SU-DHL-6 (cell line): Measurements from ENCODE around the gene C5AR2.

ENCODE experiments used
- H2AFZ ChIP-seq: fragments of 200-600 bp; sonication (generic); 2 replicates; pipeline ENCODE4 v1.6.1; 2014; ENCODE audit warnings: low read depth, mild to moderate bottlenecking, moderate library complexity, mixed read lengths, antibody characterized with exemption, low read length; ENCODE audit not compliant: severe bottlenecking
- H3F3A ChIP-seq: fragments of 200-600 bp; shearing (Covaris generic); 2 replicates; pipeline ENCODE4 v1.6.0; 2016; ENCODE audit warnings: antibody characterized with exemption, mild to moderate bottlenecking; ENCODE audit not compliant: insufficient read depth
- H3K27ac ChIP-seq: fragments of 200-600 bp; sonication (generic); 2 replicates; pipeline ENCODE4 v1.5.1; 2016; ENCODE audit warnings: low read depth, mild to moderate bottlenecking, low read length, moderate library complexity, mixed read lengths
- H3K27me3 ChIP-seq: fragments of 200-600 bp; sonication (generic), shearing (Covaris generic); 2 replicates; pipeline ENCODE4 v1.6.0; 2014; ENCODE audit warnings: mild to moderate bottlenecking, low read length
- H3K36me3 ChIP-seq: fragments of 200-600 bp; sonication (generic); 2 replicates; pipeline ENCODE4 v1.6.1; 2014; ENCODE audit warnings: mild to moderate bottlenecking, low read length, mixed read lengths
- H3K4me2 ChIP-seq: fragments of 300-600, 200-600 bp; shearing (Covaris generic), sonication (generic); 2 replicates; pipeline ENCODE4 v1.6.0; 2014; ENCODE audit warnings: low read length, low read depth, mild to moderate bottlenecking; ENCODE audit not compliant: poor library complexity, severe bottlenecking
- H3K4me3 ChIP-seq: fragments of 200-600 bp; sonication (generic); 2 replicates; pipeline ENCODE4 v1.5.1; 2014; ENCODE audit warnings: antibody characterized with exemption, low read length, mild to moderate bottlenecking, mixed read lengths; ENCODE audit not compliant: insufficient read depth, poor library complexity, severe bottlenecking
- H3K79me2 ChIP-seq: fragments of 200-600 bp; sonication (generic); 2 replicates; pipeline ENCODE4 v1.6.1; 2014; ENCODE audit warnings: mild to moderate bottlenecking, low read length, moderate library complexity; ENCODE audit not compliant: insufficient read depth
- H3K9ac ChIP-seq: fragments of 200-600 bp; sonication (generic); 2 replicates; pipeline ENCODE4 v1.7.0; 2014; ENCODE audit warnings: mild to moderate bottlenecking, low read length
- H3K9me2 ChIP-seq: fragments of 200-600 bp; sonication (generic); replicated peaks from 2 replicates; pipeline ENCODE4 v1.6.1; 2014; ENCODE audit warnings: low read length; ENCODE audit not compliant: insufficient read depth
- H3K9me3 ChIP-seq: fragments of 200-600 bp; sonication (generic); 2 replicates; pipeline ENCODE4 v1.6.1; 2014; ENCODE audit warnings: low read length, mixed read lengths; ENCODE audit not compliant: insufficient read depth
- H4K20me1 ChIP-seq: fragments of 200-600 bp; sonication (generic); 2 replicates; pipeline ENCODE4 v1.6.1; 2014; ENCODE audit warnings: low read depth, mild to moderate bottlenecking, antibody characterized with exemption, low read length, moderate library complexity, mixed read lengths
- CTCF ChIP-seq: fragments of 200-600 bp; sonication (generic); IDR thresholded peaks from one replicate; pipeline ENCODE4 v1.5.1; 2017; ENCODE audit warnings: antibody characterized with exemption, mild to moderate bottlenecking, low read length, moderate library complexity; ENCODE audit not compliant: insufficient read depth, poor library complexity, severe bottlenecking
- EZH2phosphoT487 ChIP-seq: fragments of 200-600 bp; sonication (generic), shearing (Covaris generic); conservative IDR thresholded peaks from 2 replicates; pipeline ENCODE4 v1.6.1; 2018; ENCODE audit warnings: mild to moderate bottlenecking, antibody characterized with exemption, low read length, moderate library complexity, mixed read lengths

The C5AR2 gene

GRCh38 chr19:47316513-47316912 lies 15.5 kb upstream of the C5AR2 start:
- Histone ChIP-seq H3K4me2 (no peak overlapping the region), H3K9ac (no peak overlapping the region), H3K27ac (no peak overlapping the region), H2AFZ (no peak overlapping the region), H4K20me1 (no peaks in the 10 kb centered on the region), H3F3A (no peaks in the 10 kb centered on the region), H3K9me3 (no peaks in the 10 kb centered on the region), H3K27me3 (no peaks in the 10 kb centered on the region), H3K4me3 (no peak overlapping the region), H3K36me3 (no peaks in the 10 kb centered on the region), H3K9me2 (no peaks in the 10 kb centered on the region), H3K79me2 (no peaks in the 10 kb centered on the region)
- TF ChIP-seq CTCF, result no peak
- TF ChIP-seq EZH2phosphoT487, result no peak

DNA sequence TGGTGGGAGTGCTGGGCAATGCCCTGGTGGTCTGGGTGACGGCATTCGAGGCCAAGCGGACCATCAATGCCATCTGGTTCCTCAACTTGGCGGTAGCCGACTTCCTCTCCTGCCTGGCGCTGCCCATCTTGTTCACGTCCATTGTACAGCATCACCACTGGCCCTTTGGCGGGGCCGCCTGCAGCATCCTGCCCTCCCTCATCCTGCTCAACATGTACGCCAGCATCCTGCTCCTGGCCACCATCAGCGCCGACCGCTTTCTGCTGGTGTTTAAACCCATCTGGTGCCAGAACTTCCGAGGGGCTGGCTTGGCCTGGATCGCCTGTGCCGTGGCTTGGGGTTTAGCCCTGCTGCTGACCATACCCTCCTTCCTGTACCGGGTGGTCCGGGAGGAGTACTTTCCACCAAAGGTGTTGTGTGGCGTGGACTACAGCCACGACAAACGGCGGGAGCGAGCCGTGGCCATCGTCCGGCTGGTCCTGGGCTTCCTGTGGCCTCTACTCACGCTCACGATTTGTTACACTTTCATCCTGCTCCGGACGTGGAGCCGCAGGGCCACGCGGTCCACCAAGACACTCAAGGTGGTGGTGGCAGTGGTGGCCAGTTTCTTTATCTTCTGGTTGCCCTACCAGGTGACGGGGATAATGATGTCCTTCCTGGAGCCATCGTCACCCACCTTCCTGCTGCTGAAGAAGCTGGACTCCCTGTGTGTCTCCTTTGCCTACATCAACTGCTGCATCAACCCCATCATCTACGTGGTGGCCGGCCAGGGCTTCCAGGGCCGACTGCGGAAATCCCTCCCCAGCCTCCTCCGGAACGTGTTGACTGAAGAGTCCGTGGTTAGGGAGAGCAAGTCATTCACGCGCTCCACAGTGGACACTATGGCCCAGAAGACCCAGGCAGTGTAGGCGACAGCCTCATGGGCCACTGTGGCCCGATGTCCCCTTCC lies 11.8 kb upstream of the C5AR2 start:
- no peak overlapping the region for H3K27ac ChIP-seq
- no peaks in the 10 kb centered on the region for H3K79me2 ChIP-seq
- no peaks in the 10 kb centered on the region for H3F3A ChIP-seq
- H2AFZ ChIP-seq, result no peak overlapping the region
- H3K4me2 ChIP-seq, result no peak overlapping the region
- no peaks in the 10 kb centered on the region for H3K36me3 ChIP-seq
- H3K27me3 ChIP-seq, result no peaks in the 10 kb centered on the region
- H3K9me3 ChIP-seq, result no peaks in the 10 kb centered on the region
- H4K20me1 ChIP-seq, result no peaks in the 10 kb centered on the region
- no peaks in the 10 kb centered on the region for H3K9me2 ChIP-seq
- TF ChIP-seq EZH2phosphoT487 (no peak), CTCF (no peak)
- H3K4me3 ChIP-seq, result no peak overlapping the region
- no peak overlapping the region for H3K9ac ChIP-seq

- H3K79me2 ChIP-seq, result no peaks in the 10 kb centered on the region
- no peak overlapping the region for H2AFZ ChIP-seq
- no peaks in the 10 kb centered on the region for H3K36me3 ChIP-seq
- H3K9me2 ChIP-seq, result no peaks in the 10 kb centered on the region
- no peaks in the 10 kb centered on the region for H3K9me3 ChIP-seq
- no peak for TF ChIP-seq EZH2phosphoT487
- no peak for TF ChIP-seq CTCF
- H3K4me2 ChIP-seq, result no peak overlapping the region
- no peak overlapping the region for H3K4me3 ChIP-seq
- no peaks in the 10 kb centered on the region for H3K27me3 ChIP-seq
- H3K9ac ChIP-seq, result no peak overlapping the region
- H4K20me1 ChIP-seq, result no peaks in the 10 kb centered on the region
- no peaks in the 10 kb centered on the region for H3F3A ChIP-seq
- H3K27ac ChIP-seq, result no peak overlapping the region
Measured at GRCh38 chr19:47321630-47322029, 10.3 kb upstream of the C5AR2 start.
